HG03103 (cell line): ENCODE data around the gene STARD13.

ENCODE experiments used
- ATAC-seq: cut with Tn5 transposase; IDR thresholded peaks from one replicate; pipeline ENCODE4 v1.9.1; 2021; ENCODE audit warnings: low read depth; ENCODE audit not compliant: unreplicated experiment

STARD13 gene

DNA sequence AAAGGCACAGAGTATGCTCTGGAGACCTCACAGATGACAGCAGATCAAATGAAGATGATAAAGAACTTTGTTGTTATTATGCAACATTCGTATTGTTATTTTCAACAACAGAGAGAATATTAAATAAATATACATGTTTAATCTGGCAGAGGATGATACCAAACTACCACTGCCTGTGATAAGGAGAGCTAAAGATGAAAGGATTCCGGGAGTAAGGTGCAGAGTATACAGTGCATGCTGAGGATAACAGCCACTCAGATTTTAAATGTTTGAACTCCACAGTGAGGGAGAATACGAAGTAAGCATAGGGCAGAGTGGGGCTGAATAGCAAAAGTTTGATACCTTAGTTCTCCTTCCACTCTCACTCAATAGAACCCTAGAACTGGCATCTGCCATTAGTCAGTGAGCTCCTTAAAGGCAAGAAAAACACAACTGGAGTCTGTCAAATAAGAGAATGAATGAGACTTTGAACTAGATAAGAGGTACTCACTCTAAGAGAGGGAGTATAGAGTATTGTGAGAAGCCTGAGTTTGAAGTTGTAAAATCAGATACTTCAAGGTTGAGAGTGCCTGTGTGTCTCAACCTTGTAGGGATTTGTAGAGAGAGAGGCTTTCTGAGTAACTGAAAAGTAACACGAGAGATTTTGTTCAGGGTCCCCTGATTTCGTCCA lies 78.5 kb downstream of the STARD13 start:
- ATAC-seq = no peak

GRCh38 chr13:33206425-33206824 lies 79.1 kb downstream of the STARD13 start:
- ATAC-seq = no peak

- ATAC-seq = peak; percentile 49
Measured at GRCh38 chr13:33205804-33206221, 79.7 kb downstream of the STARD13 start.

DNA sequence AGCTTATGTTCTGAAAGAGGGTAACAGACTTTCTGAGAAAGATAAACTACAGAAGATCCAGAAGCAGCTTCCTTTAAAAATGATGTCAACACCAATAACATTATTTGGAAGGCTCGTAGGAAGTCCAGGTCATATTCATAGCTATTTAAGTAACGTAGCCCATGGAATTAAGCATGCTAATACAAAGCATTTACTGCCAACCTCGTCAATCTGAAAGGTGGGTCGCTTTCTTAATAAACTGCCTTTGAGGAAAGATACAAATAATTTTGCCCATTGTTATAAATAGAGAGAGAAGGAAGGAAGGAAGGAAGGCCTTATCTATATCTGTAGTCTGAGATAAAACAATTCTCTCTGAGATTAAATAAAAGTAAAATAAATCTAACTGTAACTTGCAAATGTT lies 80.3 kb downstream of the STARD13 start:
- ATAC-seq = no peak

DNA sequence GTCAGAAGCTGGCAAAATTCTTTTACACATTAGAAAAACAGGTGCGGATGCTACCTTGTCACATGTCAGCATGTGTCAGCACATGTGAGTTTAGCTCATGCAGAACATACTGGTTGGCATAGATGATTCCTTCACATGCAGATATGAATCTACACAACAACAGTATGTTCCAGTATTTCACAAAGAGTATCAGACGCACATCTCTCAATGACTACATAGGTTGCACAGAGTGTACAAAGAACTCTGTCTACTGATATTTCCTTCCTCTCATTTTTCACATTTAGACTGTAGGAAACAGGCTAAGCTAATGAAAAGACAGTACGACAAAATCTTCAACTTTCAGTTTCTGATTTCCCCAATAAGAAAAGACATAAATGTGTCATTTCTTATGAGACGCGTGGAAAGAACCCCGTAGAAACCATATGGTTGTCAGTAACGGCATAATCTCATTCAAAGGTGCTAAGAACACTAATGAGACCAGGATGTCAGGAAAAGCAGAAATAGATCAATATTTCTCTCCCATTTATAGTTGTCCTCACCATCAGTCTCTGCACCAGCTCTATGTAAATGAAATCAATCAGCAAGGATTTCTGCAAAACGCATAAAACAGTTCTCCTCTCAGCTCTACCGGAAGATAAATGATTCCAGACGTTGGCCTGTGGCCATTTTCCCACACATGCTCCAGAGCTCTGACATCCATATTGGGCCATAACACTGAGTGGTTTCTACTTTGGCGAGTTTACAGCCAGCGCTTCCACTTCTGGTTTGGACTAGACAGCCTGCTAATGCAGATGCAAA lies 81.2 kb downstream of the STARD13 start:
- no peak for ATAC-seq

GRCh38 chr13:33202644-33203169 lies 82.8 kb downstream of the STARD13 start:
- no peak for ATAC-seq

GRCh38 chr13:33201659-33202058 lies 83.9 kb downstream of the STARD13 start:
- no peak for ATAC-seq

GRCh38 chr13:33199289-33199850 lies 86.2 kb downstream of the STARD13 start:
- no peak for ATAC-seq

- no peak for ATAC-seq
Measured at GRCh38 chr13:33197541-33197971, 88.0 kb downstream of the STARD13 start.

DNA sequence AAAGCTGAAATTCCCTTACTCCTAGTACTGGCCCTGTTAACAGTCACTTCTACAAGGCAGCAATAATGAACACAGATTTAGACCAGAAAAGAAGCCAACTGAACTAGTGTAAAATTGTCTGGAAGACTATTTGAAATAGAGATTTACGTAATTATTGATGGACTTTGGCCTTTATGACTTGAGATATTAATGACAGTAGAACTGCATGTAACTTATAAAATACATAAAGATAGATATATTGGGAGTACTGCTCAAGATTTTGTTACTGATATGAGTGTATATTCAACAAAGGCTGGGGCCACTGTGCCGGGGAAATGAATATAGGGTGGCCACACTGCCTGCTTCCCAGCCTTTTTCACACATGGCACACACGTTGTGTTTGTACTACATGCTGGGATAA lies 88.8 kb downstream of the STARD13 start:
- no peak for ATAC-seq

DNA sequence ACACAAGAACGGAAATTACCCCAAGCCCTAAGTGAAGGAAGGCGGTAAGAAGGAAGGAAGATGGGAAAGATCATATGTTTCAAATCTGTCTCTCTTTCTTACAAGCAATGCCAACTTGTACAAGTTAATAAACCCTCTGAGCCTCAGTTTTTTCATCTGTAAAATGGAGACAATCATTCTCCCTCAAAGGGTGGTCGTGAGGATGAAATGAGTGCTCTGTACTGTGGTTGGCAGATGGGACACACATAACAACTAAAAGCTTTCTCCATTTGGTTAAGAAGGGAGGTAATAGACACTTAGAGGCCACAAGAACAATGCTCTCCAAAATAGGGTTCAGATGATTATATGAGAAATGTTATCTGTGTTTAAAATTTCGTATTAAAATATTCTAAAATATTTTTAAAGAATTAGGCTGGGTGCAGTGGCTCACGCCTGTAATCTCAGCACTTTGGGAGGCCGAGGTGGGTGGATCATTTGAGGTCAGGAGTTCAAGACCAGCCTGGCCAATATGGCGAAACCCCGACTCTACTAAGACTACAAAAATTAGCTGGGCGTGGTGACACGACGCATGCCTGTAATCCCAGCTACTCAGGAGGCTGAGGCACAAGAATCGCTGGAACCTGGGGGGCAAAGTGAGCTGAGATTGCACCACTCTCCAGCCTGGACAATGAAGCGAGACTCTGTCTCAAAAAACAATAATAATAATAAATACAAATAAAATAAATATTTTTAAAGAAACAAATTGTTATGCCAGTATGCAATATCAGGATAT lies 89.7 kb downstream of the STARD13 start:
- no peak for ATAC-seq

GRCh38 chr13:33194820-33195692 lies 90.5 kb downstream of the STARD13 start:
- ATAC-seq = peak; percentile 87

GRCh38 chr13:33193428-33193974 lies 92.1 kb downstream of the STARD13 start:
- ATAC-seq = no peak

DNA sequence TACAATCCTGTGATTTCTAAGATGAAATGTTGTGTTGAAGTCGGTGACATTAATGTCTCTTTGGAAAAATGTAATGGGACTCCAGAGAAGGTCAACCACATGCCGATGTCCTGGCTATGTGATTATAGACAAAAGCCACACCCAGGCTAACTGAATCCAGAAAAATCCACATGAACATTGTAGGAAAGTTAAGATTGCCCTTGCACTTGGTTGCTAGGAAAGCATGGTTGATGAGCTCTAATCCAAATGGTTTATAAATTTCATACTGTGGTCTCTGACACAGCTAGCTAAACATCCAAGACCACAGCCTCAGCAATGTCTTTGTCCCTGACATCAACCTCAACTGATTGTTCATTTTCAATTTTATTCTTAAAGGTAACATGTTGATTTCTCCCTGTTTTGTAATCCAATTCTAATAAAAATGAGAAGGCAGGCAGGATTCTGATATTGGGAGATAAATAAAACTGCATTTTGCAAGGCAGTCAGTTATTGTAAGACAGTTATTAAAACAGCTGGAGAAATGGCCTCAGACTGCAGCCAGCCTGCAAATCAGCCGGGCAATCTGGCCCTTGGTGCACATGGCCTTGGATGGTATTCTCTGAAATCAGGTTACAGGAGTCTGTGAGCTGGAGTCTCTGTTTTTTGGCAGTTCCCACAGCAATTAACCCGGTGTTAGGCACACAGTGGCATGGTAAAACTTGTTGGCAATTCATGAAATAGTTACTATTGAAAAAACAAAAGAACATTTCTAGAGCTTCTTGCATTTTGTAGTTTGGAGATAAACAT lies 93.9 kb downstream of the STARD13 start:
- no peak for ATAC-seq

- no peak for ATAC-seq
Measured at GRCh38 chr13:33189470-33189869, 96.1 kb downstream of the STARD13 start.

- peak; percentile 53 for ATAC-seq
Measured at GRCh38 chr13:33188093-33188882, 97.3 kb downstream of the STARD13 start.

- ATAC-seq = no peak
Measured at GRCh38 chr13:33186861-33187291, 98.7 kb downstream of the STARD13 start.

- no peak for ATAC-seq
Measured at GRCh38 chr13:33185853-33186252, 99.7 kb downstream of the STARD13 start.
